ENCODE measurements around the gene SUSD6.
"Not testable (repeated sequence)": the region's sequence is repeated elsewhere in the genome, so short reads cannot be mapped to it uniquely, and the experiment has no call there.

Gene SUSD6

DNA sequence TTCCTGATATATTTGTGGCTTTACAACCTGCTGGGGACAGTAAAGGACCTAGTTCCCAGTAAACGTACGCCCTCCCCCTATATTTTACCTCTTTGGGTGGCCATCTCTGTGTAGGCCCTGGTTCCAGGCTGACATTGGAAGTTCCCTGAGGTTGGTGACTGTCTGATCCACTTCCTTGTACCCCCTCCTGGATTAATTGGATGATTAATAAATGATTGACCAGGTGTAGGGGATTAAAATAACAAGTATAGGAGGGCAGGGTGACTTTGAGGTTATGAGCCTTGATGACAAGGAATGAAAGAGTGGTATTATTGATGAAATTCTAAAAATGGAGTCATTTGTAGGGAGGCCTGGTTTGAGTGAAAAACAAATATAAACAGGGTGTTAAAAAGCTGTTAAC lies 9.6 kb downstream of the SUSD6 start:
- DNase-seq (ENCODE audit: low read depth): no peak

- no peak for DNase-seq (ENCODE audit: low read depth)
Measured at GRCh38 chr14:69624136-69624535, 12.7 kb downstream of the SUSD6 start.

DNA sequence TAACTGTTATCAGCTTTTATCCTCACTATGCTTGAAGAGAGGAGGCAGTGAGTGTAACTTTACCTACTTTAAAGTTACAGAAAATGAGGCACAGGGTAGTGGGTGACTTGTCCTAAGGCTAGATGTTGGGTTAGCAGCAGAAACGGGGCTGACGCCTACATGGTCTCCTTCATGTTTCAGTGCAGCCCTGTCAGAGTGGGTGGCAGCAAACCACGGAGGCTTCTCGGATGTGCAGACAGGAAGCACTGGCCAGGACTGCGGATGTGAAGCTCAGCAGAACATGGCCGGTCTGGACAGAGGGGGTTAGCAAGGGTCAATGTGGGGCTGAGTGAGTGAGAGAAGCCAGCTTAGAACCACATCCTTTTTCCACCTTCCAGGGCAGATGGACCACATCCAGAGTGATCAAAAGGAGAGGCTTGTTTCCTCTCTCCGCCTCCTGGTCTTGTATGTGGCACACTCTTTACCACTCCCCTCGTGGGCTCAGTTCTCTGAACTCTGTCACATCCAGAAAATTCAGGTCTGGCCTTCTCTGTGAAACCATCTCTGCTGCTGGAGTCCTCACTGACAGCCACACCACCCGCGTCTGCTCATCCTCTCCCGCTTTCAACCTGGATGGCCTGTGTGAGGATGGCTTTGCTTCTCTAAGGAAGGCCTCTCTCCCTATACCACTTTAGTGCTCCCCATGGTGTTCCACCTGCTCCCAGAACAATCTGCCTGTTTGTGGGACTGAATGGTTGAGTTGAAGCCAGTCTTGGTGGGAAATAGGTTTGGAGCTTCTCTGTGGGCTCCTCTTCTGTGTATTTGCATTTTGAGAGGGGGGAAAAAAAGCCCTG lies 14.1 kb downstream of the SUSD6 start:
- peak; percentile 52 for DNase-seq (ENCODE audit: low read depth)

- no peak for DNase-seq (ENCODE audit: low read depth)
Measured at GRCh38 chr14:69626132-69626500, 14.7 kb downstream of the SUSD6 start.

DNA sequence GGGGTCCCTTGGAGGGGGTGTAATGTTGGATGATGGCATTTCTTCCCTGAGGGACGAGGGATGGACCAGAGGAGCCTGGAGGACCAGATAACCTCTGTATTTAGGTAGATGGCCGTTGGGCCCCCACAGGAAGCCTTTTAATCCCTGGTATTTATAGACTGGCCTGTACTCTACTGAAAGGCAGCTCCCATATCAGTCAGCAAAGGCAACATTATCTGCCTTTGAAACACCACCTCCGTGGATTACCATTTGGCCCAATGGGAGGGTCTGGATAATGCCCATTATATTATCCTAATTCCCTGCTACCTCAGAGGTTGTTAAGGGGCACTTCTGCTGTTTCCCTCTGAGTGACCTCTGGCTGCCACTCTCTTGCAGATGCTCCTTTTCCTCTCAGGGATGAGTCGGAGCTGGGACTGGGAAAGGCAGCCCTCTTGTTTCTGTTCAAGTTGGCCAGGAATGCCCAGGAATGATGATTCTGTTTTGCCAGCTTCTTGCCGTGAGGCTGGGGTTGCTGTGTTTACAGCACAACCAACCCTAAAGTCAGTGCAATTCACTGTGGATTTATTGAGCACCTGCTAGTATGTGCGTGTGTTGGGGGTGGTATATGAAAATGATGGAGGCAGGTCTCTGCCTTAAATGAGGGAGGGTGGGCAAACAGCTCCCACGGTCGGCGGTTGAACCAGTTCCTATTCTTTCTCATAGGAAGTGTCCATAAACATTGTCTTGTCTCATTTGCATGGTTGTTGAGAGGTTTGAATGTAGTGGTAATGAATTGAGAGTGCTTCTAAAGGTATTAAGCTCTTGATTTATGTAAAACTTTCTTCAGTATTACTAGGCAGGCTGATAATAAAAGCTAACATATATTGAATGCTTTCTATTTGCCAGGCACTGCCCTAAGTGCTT lies 18.1 kb downstream of the SUSD6 start:
- DNase-seq (ENCODE audit: low read depth): no peak

- no peak for DNase-seq (ENCODE audit: low read depth)
Measured at GRCh38 chr14:69630360-69630759, 19.0 kb downstream of the SUSD6 start.

GRCh38 chr14:69631509-69631908 lies 20.1 kb downstream of the SUSD6 start:
- no peak for DNase-seq (ENCODE audit: low read depth)

DNA sequence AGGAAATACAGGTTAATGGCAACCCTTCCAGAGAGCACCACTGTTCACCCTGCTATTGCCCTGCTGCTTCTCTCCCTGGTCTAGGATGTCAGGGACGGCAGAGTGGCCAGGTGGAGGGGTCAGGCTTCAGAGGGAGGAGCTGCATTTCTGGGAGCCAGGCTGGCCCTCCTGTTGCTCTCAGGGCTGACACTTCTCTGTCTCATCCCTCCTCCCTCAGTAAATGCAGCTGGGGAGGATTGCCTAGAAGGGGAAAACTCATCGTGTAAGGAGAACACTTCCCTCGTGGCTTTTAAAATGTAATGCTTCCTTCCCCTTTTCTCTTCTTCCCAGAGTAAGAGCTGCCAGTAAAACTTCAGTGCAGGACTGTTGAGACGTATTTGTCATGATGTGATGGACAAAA lies 20.8 kb downstream of the SUSD6 start:
- DNase-seq (ENCODE audit: low read depth): no peak

DNA sequence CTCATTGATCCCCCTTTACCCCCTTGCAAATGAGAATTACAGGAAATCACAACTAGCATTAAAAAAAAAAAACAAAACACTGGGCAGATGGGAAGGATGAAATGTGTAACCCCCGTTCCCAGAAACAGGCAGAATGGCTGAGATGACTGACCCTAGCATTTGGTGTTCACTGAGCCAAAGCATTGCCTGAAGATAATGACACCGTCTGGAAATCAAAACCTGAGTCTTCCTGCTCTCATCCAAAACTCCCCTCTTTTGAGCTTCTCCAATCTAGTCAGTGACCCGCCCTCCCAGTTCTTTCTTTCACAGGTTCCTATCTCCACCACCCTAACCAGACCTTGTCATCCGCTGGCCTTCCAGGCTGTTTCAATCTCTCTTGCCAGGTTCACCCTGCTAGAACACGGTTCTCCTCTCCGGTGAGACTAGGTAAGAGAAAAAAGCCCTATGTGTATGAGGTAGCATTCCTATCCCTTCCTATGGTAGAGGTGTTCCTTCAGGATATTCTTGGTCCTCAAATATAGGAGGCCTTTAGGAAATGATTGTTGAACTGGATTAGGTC lies 21.3 kb downstream of the SUSD6 start:
- no peak for DNase-seq (ENCODE audit: low read depth)

- no peak for DNase-seq (ENCODE audit: low read depth)
Measured at GRCh38 chr14:69633238-69633637, 21.8 kb downstream of the SUSD6 start.

GRCh38 chr14:69635981-69636639 lies 24.7 kb downstream of the SUSD6 start:
- DNase-seq (ENCODE audit: low read depth): no peak

DNA sequence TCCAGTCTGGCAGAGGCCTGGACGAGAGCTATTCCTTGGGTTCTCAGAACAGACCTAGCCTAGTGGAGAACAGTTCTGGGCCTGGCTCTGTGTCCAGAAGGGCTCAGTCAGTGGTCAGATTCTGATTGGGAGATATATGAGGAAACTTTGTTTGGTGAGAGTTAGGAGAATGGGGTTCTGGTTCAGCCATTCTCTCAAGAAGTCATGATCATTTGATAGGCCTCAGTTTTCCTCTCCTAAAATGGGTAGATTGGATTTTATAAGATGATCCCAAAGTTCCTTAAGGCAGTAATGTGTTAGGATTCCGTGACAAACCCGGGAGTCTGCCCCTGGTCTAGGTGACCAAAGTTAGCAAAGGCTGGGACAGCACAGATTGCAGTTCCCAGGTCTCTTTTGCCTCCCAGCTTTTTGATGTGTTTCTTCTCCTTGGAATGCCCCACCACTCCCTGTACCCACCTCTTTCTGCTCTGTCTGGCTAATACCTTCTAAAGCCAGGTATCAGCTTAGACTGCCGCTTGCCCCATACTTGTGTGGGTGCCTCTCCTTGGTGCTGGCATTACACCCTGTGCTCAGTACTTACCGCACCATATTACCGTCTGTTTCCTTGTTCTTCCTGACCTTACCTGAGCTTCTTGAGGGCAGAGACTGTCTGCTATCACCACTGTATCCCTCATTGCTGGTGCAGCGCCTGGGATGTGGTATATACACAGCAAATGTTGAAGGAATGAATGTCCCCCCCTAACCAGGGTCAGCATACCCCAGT lies 25.5 kb downstream of the SUSD6 start:
- DNase-seq (ENCODE audit: low read depth): no peak

- no peak for DNase-seq (ENCODE audit: low read depth)
Measured at GRCh38 chr14:69637503-69638031, 26.2 kb downstream of the SUSD6 start.

DNA sequence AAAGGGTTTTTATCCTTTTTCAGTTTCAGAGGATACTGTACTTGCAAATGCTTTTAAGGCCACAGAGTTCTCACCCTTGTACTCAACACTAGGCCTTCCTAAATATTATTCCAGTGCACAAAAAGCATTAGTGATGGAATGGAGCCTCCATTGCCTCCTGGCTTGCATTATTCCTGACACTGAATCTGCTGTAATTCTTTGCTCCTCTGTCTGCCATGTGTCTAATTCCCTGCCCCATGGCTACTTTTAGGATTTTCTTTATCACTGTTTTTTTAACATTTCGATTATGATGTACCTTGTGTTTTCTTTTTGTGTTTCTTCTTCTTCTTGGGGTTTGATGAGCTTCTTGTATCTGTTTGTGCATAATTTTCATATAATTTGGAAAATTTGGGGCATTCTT lies 29.5 kb downstream of the SUSD6 start:
- no peak for DNase-seq (ENCODE audit: low read depth)

- not testable (repeated sequence) for DNase-seq (ENCODE audit: low read depth)
Measured at GRCh38 chr14:69642212-69642793, 30.9 kb downstream of the SUSD6 start.

DNA sequence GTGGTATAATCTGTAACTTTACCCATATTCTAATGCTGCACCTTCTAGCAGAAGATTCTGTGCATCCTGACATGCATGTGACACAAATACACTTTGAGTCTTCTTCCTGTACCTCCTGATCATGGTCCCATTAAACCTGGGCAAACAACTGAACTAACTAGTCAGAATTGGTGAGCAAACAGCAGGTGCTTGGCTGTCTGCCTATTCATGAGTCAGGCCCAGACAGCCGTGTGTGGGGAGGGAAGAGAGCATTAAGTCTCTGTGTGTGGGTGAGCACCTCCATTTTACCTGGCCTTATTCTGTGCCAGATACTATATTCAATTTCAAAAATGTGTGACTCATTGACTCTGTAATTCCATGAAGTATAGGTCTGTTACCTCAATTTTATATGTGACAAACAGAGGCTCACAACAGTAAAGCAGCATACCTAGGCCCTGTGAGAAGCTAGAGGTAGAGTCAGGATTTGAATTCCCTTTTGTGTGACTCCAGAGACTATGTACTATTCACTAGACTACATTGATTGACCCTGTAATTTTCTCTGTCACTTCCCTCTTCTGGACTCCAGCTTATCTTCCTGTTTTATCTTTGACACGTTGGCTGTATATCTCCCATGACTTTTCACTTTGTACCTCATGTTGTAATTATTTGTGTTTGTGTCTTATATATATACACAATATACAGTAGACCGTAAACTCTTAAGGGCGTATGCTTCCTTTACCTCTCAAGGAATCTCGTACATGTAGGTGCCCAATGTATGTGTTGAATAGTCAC lies 32.2 kb downstream of the SUSD6 start:
- peak; percentile 54 for DNase-seq (ENCODE audit: low read depth)

DNA sequence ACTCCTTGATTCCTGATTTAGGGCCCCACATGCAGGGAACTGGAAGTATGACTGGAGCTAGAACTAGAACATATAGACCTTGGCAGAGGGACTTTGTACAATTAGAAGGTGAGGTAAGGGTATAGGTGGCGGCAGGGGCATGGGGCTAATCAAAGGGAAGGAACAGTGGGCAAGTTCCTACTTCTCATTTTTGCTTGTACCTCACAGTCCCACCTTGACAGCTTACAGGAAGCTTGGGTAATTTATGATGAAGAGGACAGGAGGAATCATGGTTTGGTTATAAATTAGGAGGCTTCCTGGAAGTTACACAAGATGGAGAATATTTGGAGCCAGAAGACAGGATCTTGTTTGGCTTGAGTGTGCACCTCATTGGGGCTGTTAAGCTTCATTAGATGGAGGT lies 33.4 kb downstream of the SUSD6 start:
- no peak for DNase-seq (ENCODE audit: low read depth)

DNA sequence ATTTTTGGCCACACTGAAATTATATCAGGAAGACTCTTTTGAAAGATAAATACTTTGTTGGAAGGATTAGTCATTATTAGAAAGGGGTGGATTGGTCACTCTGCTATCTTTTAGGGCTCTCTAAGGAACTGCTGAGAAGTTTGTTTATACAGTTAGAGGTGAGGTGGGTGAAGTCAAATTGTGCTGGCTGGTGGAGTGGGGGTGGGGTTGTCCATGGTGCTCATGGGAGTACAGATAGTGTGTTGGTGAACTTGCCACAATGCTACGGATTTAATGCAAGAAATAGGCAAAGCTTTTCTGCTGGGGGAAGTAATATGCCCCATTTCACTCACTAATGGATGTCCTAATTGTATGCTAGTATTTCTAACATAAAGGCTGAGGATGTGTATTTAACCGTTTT lies 35.8 kb downstream of the SUSD6 start:
- DNase-seq (ENCODE audit: low read depth): no peak

DNA sequence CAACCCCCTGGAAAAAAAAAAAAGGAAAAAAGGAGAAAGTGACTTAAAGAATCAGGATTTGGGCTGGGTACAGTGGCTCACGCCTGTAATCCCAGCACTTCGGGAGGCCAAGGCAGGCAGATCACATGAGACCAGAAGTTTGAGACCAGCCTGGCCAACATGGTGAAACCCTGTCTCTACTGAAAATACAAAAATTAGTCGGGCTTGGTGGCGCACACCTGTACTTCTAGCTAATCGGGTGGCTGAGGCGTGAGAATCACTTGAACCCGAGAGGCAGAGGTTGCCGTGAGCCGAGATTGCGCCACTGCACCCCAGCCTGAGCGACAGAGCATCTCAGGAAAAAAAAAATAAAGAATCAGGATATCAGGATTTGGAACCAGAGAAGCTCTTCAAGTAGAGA lies 36.2 kb downstream of the SUSD6 start:
- DNase-seq (ENCODE audit: low read depth): not testable (repeated sequence)
